GM21619 (cell line): Measurements from ENCODE around the gene SLC9A9.
"Not testable (repeated sequence)": the region's sequence is repeated elsewhere in the genome, so short reads cannot be mapped to it uniquely, and the experiment has no call there.

ENCODE experiments used
- ATAC-seq: cut with Tn5 transposase; IDR thresholded peaks from one replicate; pipeline ENCODE4 v1.9.1; 2021; ENCODE audit not compliant: unreplicated experiment

Gene SLC9A9

GRCh38 chr3:143698682-143699303 is 149.5 kb downstream of the SLC9A9 start:
- no peak for ATAC-seq

DNA sequence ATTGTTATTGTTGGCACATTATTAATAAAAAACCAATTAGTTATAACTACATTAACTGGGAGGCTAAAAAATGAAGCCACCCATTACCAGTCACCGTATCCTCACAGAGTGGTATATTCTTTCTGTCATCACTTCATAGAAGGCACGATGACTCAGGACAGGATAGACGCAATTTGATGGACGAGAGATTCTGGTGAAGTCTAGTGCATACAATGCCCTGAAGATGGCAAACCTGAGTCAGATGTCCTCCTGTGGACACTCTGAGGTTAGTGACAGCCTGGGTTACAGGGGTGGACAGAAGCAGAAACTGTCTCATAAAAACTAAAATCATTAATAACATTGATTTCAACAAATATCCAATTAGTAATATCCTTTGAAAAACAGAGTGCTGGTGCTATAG is 150.3 kb downstream of the SLC9A9 start:
- no peak for ATAC-seq

DNA sequence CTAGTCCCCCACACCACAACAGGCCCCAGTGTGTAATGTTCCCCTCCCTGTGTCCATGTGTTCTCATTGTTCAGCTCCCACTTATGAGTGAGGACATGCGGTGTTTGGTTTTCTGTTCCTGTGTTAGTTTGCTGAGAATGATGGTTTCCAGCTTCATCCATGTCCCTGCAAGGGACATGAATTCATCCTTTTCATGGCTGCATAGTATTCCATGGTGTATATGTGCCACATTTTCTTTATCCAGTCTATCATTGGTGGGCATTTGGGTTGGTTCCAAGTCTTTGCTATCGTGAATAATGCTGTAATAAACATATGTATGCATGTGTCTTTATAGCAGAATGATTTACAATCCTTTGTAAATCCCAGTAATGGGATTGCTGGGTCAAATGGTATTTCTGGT is 152.9 kb downstream of the SLC9A9 start:
- not testable (repeated sequence) for ATAC-seq

- ATAC-seq, result no peak
Observed at GRCh38 chr3:143693506-143693905, 154.8 kb downstream of the SLC9A9 start.

- ATAC-seq, result no peak
Observed at GRCh38 chr3:143686638-143687197, 161.6 kb downstream of the SLC9A9 start.

DNA sequence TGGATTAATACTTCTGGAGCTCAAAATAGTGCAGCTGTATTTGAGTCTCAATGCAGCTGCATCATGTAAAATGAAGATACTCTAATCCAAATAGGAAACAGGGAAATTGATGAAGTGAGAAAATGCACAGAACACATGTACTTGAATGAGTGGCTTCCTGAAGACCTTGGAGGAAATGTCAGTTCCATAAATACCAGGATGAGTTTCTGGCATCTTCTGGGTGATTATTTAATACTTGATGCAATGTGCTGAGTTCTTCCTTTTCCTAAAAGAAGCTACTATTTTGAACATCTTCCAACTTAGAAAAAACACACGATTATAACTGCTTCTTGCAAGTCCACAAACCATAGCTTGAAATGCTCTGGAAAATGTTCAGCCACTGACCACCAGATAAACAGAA is 162.8 kb downstream of the SLC9A9 start:
- ATAC-seq, result no peak

GRCh38 chr3:143677430-143677829 is 170.8 kb downstream of the SLC9A9 start:
- no peak for ATAC-seq

DNA sequence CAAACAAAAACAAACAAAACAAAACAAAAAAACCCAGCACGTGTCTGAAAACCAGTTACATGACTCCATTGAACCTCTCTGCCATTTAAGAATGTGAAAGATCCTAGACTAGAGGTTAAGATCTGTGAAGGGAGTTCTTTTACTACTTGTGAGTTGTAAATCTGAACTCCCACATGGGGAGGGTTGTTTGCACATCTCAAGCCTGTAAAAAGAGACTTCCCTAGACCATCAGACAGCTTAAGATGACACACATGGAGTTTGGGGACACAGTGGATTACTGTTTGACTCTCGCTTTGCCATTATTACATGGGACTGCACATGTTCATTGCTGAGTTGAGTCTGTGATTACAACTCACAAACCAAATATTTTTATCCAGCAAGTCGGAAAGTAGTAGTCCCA is 171.5 kb downstream of the SLC9A9 start:
- ATAC-seq, result no peak

DNA sequence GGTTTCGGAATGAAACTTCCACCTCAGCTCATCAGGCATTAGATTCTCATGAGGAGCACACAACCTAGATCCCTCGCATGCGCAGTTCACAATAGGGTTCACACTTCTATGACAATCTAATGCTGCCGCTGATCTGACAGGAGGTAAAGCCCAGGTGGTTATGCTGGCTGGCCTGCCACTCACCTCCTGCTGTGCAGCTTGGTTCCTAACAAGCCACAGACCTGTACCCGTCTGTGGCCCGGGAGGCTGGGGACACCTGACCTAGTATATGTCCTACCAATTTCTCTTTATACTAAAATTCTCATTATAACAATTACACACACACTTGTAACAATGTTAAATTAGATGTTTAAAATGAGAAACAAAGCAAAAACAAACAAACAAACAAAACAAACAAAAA is 172.2 kb downstream of the SLC9A9 start:
- ATAC-seq, result no peak

DNA sequence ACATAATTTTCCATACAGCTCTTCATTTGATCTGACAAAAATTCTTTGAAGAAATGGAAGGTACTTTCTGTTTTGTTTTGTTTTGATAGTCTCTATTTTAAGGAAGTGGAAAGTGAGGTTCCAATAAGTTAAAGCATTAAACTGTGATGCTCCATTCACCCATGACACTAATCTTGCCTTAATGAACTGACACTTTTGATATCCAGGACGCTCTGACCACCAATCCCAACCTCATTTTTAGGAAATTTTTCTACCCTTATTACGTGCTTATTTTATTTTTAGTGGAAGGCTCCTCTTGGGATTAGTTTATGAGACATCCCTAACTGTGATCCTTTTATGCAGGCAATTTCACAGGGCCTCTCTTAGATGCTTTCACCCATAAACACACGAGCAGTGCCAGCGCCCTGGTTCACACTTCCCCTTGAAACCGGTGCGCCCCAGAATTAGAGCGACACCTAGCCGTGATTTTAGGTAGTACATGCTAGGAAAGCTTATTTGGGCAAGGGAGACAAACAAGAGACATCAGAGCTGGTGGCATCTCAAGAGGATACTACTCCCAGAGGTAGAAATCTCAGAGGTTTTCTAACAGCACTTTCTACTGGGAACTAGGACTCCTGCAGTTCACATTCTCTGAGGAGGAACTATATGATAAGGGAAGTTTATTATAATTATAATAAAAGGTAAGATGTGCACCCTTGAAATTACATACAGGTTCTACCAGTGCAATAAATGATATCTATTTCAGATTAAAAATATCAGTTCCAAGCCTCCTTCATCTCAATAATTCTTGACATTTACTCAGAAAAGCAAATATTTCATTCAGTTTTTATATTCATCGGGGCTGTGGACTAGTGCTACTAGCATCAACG is 173.9 kb downstream of the SLC9A9 start:
- ATAC-seq, result peak; percentile 71

DNA sequence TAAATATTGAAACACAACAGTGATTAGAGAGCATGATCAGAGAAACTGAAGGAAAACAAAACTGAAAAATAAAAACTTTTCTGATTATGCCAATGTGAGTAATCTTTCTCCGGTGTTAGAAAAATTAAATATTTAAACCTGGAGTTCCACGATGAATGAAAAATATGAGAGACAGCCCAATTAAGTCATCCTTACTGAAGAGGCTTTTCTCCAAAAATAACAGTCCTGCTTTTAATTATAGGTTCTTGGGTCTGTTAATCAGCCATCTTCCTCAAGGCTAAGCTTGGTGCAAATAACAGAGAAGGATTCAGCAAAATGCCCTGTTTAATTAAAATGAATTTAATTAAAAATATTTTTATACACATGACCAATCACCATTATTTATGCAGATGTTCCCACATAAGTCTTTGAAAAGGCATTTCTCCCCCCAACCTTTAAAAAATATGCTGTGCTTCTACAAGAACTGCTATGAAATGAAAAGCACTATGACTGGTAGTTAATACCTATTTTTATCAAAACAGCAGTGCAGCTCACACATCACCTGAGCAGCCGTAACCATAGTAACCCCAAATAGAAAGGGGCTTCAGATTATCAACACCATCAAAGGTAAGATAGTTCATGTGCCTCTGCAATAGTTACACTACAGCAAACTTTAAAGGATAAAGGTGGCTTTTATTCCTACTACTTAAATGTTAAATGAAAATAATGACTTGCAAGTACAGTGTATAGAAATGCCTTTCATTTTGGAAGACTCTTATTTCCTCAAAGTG is 175.7 kb downstream of the SLC9A9 start:
- no peak for ATAC-seq

- no peak for ATAC-seq
Observed at GRCh38 chr3:143671626-143672025, 176.6 kb downstream of the SLC9A9 start.

GRCh38 chr3:143668924-143669790 is 179.1 kb downstream of the SLC9A9 start:
- peak; percentile 88 for ATAC-seq

- no peak for ATAC-seq
Observed at GRCh38 chr3:143668385-143668784, 179.9 kb downstream of the SLC9A9 start.

DNA sequence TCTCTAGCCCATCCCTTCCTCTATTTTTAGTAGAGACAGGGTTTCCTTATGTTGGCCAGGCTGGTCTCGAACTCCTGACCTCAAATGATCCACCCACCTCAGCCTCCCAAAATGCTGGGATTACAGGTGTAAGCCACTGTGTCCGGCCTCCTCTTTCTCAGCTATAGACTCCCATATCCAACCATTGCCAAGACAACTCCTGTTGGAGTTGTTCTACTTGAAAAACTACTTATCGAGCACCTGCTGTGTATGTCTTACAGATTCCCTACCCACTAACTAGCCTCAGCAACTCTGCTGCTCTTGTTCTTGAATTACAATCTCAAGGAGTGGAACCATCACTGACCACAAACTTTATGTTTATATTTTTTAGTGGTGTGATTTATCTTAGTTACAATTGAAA is 186.6 kb downstream of the SLC9A9 start:
- no peak for ATAC-seq

GRCh38 chr3:143658861-143659260 is 189.4 kb downstream of the SLC9A9 start:
- no peak for ATAC-seq

GRCh38 chr3:143658116-143658515 is 190.2 kb downstream of the SLC9A9 start:
- ATAC-seq, result no peak

GRCh38 chr3:143657391-143657790 is 190.9 kb downstream of the SLC9A9 start:
- ATAC-seq, result no peak

GRCh38 chr3:143654906-143655305 is 193.4 kb downstream of the SLC9A9 start:
- ATAC-seq, result no peak

DNA sequence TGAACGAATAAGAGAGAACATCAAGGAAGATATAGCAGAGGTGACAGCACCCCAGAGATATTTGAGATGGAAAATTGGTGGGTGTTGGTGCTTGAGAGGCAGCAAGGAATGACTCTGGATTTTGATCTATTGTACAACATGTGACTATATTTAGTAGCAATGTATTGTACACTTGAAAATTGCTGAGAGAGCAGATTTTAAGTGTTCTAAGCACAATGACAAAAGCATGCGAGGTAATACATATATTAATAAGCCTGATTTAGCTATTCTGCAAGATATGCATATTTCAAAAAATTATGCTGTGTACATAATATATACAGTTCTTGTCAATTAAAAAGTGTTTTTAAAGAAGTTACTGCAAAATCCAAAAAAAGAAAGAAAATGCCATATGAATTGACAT is 194.3 kb downstream of the SLC9A9 start:
- ATAC-seq, result no peak
